ENCODE data around the gene ZFP37. TPM values are rescaled to one million over a fixed set of nuclear protein-coding genes. Genes with fewer than 3 reads are reported as not detected.

ZFP37 gene
- total RNA-seq, 4 donors from 2014 or later = 0.53 to 3.3 (median 1.0) TPM

- Histone ChIP-seq H3K27me3 (no peaks in the 10 kb centered on the region), H3K4me3 (peak within 1 kb of the TSS in 2 of 4 donors; percentile 31 to 35)
These were observed 44.6 kb downstream of the ZFP37 start, which contains the start of gene ZNF883 for GRCh38 chr9:113011911-113012381. TSS of gene ZNF883 (minus strand) at chr9:113012192.

DNA sequence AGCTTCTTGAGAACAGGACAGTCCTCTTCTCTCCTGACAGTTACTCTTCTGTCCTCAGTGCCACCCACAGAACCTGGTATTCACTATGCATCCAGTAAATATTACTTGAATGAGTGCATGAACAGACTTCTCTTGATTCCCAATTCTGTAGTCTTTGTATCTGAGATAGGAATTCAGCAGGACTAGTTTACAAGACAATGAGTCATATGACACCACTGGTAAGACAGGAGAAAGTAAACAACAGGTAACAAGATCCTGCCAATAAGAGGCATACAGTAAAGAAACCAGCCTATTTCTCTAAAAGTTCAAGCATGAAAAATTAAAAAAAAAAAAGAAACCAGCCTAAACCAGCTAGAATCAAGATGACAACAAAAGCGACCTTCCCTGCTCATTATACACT lies 50.7 kb downstream of the ZFP37 start:
- H3K36me3 ChIP-seq = no peaks in the 10 kb centered on the region
- H3K9me3 ChIP-seq = peaks cover 0 to 4% (median 0%) of the 10 kb centered on the region in 4 donors
- H3K4me1 ChIP-seq = no peaks in the 10 kb centered on the region
- H3K27me3 ChIP-seq = no peaks in the 10 kb centered on the region
- TF ChIP-seq POLR2A (IDR thresholded peaks at IDR 0.05) = no peak
- TF ChIP-seq, protein P1, sequence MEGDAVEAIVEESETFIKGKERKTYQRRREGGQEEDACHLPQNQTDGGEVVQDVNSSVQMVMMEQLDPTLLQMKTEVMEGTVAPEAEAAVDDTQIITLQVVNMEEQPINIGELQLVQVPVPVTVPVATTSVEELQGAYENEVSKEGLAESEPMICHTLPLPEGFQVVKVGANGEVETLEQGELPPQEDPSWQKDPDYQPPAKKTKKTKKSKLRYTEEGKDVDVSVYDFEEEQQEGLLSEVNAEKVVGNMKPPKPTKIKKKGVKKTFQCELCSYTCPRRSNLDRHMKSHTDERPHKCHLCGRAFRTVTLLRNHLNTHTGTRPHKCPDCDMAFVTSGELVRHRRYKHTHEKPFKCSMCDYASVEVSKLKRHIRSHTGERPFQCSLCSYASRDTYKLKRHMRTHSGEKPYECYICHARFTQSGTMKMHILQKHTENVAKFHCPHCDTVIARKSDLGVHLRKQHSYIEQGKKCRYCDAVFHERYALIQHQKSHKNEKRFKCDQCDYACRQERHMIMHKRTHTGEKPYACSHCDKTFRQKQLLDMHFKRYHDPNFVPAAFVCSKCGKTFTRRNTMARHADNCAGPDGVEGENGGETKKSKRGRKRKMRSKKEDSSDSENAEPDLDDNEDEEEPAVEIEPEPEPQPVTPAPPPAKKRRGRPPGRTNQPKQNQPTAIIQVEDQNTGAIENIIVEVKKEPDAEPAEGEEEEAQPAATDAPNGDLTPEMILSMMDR (IDR thresholded peaks at IDR 0.05) = no peak
- no peak for DNase-seq
- H3K4me3 ChIP-seq = no peak overlapping the region
- H3K27ac ChIP-seq = no peak overlapping the region

More at GRCh38 chr9:113011911-113012381, 44.6 kb downstream of the ZFP37 start, which contains the start of gene ZNF883:
- Histone ChIP-seq H3K4me1 (no peaks in the 10 kb centered on the region), H3K9me3 (peaks cover 0 to 6% (median 2%) of the 10 kb centered on the region in 4 donors), H3K27ac (no peak within 1 kb of the TSS), H3K36me3 (no peaks in the 10 kb centered on the region)
- TF ChIP-seq, protein P1 (IDR thresholded peaks at IDR 0.05) = no peak
- TF ChIP-seq POLR2A (IDR thresholded peaks at IDR 0.05) = no peak
- DNase-seq = peak in 1 of 3 donors; percentile 58

DNA sequence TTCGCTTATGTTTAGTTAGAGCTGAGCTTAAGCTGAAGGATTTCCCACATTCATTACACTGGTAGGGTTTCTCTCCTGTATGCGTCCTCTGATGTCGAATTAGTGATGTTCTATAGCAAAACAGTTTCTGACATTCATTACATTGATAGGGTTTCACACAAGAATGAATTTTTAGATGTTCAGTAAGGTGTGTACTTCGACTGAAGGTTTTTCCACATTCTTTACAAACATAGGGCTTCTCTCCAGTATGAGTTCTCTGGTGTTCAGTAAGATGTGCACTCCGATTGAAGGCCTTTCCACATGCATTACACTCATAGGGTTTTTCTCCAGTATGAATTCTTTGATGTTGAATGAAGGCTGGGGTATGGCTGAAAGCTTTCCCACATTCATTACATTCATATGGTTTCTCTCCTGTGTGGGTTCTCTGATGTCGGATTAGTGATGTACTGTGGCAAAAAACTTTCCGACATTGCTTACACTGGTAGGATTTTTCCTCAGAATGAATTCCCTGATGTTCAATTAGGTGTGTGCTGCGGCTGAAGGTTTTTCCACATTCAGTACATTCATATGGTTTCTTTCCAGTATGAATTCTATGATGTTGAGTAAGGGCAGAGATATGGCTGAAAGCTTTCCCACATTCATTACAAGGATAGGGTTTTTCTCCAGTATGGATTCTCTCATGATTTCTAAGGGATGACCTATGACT lies 59.1 kb downstream of the ZFP37 start:
- no peak for DNase-seq
- H3K9me3 ChIP-seq = peaks cover 0 to 48% (median 5%) of the 10 kb centered on the region in 4 donors
- no peaks in the 10 kb centered on the region for H3K27me3 ChIP-seq
- TF ChIP-seq, protein P1 (IDR thresholded peaks at IDR 0.05) = no peak
- TF ChIP-seq POLR2A (IDR thresholded peaks at IDR 0.05) = no peak
- H3K4me3 ChIP-seq = no peak overlapping the region
- no peaks in the 10 kb centered on the region for H3K4me1 ChIP-seq
- peaks cover 0 to 8% (median 0%) of the 10 kb centered on the region in 3 donors for H3K36me3 ChIP-seq
- no peak overlapping the region for H3K27ac ChIP-seq

Other genes with a start within 250 kb of the ZFP37 start
- not detected for gene SLC46A2, start 165.8 kb downstream of the ZFP37 start, total RNA-seq
- gene ZNF883, start 44.5 kb downstream of the ZFP37 start, total RNA-seq = 1 to 10 TPM in 2 of 4 donors, not detected in 2; 1.1 to 1.6 TPM
- gene SLC31A2, start 94.3 kb upstream of the ZFP37 start, total RNA-seq = 100 to 1,000 TPM in 1 of 4 donors, 10 to 100 TPM in 3; 12.4 to 116 (median 56.2) TPM
- gene FKBP15, start 164.6 kb upstream of the ZFP37 start, total RNA-seq = 10 to 100 TPM; 25.9 to 44.6 (median 32.5) TPM
- 10 to 100 TPM in 3 of 4 donors, 1 to 10 TPM in 1; 7.4 to 82.7 (median 50.6) TPM for gene SLC31A1, start 164.8 kb upstream of the ZFP37 start, total RNA-seq
- gene CDC26, start 218.8 kb upstream of the ZFP37 start, total RNA-seq = 10 to 100 TPM; 13.6 to 28.4 (median 25.0) TPM
- 10 to 100 TPM; 11.4 to 33.0 (median 19.5) TPM for gene PRPF4, start 218.9 kb upstream of the ZFP37 start, total RNA-seq
- under 1 TPM in 1 of 4 donors, not detected in 3; 0.35 TPM for gene RNF183, start 246.7 kb upstream of the ZFP37 start, total RNA-seq